GM19467 (cell line): ENCODE data around the gene XYLT1.

Experiments used
- ATAC-seq: cut with Tn5 transposase; IDR thresholded peaks from one replicate; pipeline ENCODE4 v1.9.1; 2021; ENCODE audit warnings: mild to moderate bottlenecking, moderate library complexity; ENCODE audit not compliant: unreplicated experiment

The XYLT1 gene

GRCh38 chr16:17270111-17270510 is 200.6 kb downstream of the XYLT1 start:
- no peak for ATAC-seq

- no peak for ATAC-seq
Observed at GRCh38 chr16:17269439-17269838, 201.3 kb downstream of the XYLT1 start.

DNA sequence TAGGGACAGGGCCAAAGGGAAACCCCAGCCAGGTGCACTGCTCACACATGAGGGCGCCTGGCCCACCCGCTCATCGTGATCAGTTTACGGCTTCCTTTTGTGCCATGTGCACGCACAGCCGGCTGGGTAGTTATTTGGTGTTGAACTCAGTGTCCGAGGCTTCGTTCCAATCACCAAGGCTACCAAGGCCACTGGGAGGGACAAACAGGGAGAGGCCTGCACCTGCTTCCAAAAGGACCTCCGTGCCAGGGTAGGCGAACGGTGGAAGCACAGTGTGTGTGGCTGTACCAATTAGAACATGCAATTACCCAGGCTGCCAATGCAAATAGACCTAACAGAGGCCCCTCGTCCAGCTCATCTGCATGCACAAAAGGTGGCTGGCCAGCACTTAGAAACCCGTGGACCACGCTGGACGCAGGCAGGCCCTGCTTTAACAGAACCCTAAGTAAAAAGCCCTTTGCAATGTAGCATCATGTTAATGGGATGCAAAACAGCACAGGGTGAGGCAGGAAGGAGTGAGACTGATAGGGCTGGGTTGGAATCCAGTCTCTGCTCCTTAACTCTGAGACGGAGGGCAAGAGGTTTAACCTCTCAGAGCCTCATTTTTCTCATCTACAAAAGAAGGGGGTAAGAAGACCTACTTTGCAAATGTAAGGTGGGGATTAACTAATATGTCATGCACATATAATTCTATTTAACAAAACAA is 204.0 kb downstream of the XYLT1 start:
- no peak for ATAC-seq

DNA sequence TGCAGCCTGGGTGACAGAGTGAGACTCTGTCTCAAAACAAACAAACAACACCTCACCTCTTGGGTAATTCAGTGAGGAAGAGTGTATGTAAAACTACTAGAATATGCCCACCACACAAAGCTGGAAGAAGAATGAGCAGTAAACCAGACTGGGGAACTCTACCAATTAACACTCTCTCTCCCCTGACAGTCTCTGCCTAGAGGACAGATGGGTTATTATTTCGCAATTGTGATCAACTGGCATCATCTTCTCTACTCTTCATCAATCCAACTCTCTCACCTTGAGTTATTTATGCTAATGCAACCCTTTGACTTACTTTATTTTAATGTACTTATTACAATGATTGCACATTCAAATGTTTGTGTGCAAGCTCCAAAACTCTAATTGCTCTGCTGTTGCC is 205.6 kb downstream of the XYLT1 start:
- ATAC-seq: no peak

DNA sequence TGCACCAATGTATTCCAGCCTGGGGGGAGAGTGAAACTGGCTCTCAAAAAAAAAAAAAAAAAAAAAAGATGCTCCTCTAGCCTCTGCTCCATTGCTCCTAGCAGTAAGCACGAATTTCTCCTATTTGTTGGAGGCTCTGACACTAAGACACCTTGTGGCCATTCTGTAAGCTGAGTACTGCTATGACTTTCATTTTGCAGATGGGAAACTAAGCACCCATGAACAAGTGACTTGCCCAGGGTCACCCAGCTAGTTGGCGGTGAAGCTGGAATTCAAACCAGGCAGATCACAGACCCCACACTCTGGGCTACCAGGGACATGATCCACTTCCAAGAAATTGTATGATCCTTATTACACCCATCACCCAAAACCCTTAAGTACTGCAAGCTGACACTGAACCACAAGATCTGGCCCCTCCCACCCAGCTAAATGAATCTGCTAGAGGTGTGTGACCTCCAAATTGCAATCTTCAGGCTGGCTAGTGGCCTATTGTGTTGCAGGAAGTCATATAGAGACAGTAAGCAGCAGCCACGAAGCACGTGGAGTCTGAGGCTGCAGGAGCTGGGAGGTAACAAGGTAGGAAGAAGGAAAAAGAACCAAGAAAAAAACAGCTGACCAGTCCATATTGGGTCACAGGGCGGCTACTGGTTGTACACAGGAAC is 209.4 kb downstream of the XYLT1 start:
- no peak for ATAC-seq

- no peak for ATAC-seq
Observed at GRCh38 chr16:17260276-17260849, 210.4 kb downstream of the XYLT1 start.

GRCh38 chr16:17259751-17260270 is 210.9 kb downstream of the XYLT1 start:
- ATAC-seq: no peak

DNA sequence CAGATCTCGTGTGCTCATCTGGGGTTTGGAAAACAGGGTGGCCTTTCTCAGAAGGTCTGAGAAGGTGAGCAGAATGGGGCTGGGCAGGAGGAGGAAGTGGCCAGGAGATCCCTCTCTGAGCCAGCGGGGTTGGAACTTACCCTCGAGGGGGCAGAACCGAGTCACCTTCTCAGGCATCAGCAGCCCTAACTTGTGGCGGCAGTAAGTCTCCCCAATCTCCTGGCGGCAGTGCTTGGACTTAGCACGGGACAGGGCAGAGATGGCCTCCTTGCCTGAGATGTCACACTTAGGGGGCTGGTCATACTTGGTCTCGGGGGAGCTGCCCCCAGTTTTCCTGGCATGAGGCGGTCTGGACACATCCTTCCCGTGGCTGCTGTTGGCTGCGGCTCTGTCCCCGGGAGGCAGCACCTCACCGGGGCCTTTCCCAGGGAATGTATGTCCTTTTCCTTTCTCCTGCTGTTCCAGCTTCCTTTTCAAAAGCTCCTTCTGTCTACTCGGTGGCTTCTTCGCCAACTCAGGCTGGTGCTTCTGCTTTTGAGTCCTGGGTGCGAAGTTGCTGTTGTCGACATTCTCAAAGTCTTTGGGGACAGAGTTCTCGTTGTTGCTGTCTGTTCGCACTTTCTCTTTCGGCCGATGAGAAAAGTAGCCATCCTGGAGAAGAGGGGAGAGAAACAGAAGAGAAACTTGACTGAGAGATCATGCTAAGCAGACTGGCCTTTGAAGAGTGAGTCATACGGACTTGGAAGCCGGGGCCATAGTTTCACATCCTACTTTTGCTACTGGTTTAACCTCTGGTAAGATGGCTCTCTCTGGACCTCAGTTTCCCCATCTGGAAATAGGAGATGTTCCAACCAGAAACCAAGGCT is 211.7 kb downstream of the XYLT1 start:
- ATAC-seq: no peak

- no peak for ATAC-seq
Observed at GRCh38 chr16:17258077-17258599, 212.6 kb downstream of the XYLT1 start.

DNA sequence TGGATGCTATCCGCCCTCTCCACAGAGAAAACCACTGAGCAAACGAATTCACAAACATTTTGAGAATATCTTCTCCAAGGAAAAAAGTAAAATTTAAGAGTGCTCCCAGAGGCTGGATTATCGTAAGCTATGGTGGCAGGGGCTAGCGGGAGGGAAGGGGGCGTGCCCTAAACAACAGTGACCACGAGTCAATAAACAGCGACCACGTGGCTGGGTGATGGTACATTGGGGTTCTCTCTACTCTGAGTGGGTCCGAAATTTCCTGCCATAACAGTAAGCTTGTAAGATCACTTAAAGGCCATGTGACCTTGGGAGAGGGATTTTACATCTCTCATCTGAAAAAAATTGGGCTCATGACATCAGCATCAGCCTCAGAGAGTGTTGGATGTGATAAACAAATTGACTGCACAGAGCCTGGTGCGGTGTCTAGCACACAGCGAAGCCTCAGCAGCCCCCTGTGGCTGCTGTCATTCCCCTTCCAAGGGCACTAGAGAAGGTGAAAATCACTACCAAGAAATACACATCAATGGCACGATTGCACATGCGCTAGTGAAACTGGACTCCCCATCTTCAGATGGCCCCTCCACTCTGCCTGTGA is 213.2 kb downstream of the XYLT1 start:
- no peak for ATAC-seq

GRCh38 chr16:17252701-17253100 is 218.1 kb downstream of the XYLT1 start:
- no peak for ATAC-seq

GRCh38 chr16:17252064-17252463 is 218.7 kb downstream of the XYLT1 start:
- no peak for ATAC-seq

DNA sequence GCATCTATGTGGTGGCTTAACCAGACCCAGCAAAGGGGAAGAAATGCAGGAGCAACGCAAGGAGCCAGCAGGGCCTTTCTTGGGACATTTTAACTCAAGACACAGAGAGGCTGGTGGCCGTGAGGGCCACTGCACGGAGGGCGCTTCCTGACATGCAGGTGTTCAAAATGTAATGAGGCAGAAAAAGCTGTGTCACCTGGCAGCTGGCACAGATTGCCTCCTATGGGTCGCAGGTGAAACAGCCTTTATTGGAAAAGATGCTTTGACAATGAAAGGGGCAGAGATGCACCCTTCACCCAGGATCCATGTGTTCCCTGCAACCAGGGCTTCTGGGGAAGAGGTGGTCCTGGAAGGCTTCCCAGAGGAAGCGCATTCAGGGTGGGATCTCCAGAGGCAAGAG is 219.3 kb downstream of the XYLT1 start:
- no peak for ATAC-seq

DNA sequence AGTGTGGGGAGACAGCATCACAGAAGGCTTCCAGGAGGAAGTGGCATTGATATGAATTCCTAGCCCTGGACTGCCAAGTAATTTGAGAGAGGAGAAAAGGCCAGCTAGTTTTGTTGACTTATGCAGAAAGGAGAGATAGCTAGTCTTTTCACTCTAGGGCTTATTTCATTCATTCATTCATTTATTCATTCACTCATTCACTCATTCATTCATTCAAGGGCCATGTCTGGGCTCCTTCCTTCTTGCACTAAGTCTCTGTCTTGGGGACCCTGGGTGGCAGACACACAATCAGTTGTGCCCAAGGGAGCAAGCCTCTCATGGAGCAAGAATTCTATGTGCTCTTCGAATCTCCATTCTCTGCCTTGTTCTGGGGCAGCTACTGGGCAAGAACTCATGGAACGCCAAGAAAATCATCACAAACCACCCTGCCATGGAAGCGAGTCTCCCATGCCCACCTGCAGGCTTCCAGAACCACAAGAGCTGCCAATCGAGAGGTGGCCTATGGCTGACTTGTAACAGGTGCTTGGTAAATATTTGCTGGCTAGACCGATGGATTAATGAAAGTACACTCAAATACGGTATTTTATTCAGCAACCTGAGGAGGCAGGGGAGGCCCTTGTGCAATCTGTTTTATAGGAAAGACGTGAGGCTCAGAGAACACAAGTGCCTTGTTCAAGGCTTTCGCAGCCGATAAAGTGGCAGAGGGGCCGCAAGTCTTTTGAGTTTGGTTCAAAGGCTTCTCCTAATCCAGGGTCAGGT is 223.6 kb downstream of the XYLT1 start:
- ATAC-seq: no peak

DNA sequence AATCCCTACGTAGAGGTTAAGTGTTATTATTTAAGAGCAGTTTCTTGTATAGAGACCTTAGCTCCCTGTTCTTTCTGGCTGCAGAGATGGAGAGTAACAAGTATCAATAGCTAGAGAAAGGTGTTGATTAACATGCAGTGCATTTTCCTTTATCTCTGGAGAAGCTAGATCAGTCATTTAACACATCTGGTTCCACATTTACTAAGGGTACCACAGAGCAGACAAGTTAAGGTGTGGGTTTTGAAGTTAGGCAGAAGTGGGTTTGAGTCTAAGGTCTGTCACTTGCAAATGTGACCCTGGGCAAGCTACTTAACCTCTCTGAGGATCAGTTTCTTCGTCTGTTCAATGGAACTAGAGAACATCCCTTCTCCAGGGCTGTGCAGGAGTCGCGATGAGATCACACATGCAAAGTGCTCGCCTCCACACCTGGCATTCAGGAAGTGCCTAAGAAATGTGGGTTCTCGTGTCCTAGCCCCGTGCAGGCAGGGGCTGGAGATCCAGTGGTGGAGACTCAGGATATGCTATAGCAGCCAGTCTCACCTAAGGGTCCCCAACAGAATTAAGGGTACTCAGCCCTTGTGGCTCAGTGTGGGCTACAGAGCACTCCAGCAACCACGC is 224.4 kb downstream of the XYLT1 start:
- ATAC-seq: no peak

- no peak for ATAC-seq
Observed at GRCh38 chr16:17245776-17246175, 225.0 kb downstream of the XYLT1 start.

- ATAC-seq: no peak
Observed at GRCh38 chr16:17244872-17245551, 225.7 kb downstream of the XYLT1 start.

- ATAC-seq: no peak
Observed at GRCh38 chr16:17241264-17241835, 229.4 kb downstream of the XYLT1 start.
